Measurements from ENCODE around the gene NSRP1.

DNA sequence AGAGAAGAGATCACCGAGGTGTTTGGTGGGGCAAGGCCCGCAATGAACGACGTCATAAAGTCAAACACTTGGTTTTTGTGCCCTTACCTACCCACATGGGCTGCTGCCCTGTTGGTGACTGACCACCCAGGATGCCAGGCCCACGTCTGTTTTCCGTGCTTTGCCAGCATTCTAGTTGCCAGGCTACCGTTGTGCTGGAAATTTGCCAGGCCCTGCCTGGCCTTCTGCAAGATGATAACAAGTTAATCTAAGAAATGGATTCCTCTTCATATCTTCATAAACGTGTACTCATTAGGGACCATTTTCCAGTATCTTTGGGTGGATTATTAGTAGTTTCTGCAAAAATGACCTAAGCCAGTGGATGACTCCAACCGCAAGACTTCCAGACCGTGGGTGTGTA, 83.5 kb downstream of the NSRP1 start:
- TF ChIP-seq POLR2A (IDR thresholded peaks at IDR 0.05; ENCODE audit: extremely low read depth, insufficient read length) (no peak), CTCF (IDR thresholded peaks at IDR 0.05; ENCODE audit: low read depth, low read length) (no peak)
